Measurements from ENCODE around the gene SIMC1.
"Not testable (repeated sequence)": the region's sequence is repeated elsewhere in the genome, so short reads cannot be mapped to it uniquely, and the experiment has no call there.

DNA sequence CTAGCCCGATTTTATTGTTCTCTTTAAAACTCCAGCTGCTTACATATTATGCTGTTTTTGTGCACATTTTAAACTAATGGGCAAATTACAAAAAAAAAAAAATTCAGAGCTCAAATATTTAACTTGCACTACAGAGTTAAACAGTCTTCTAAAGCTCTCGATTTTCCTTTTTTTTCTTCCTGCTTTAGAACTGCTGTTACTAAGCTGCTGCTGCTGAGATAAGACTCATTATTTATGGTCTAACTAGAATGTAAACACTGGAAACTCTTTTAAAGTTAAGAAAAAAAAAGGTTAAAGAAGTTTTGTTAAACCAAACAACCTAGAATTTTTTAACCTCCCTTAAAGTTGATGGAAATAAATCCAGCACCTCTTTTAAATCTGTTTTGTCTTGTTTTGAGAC is 20.5 kb upstream of the SIMC1 start:
- TF ChIP-seq, protein P1, sequence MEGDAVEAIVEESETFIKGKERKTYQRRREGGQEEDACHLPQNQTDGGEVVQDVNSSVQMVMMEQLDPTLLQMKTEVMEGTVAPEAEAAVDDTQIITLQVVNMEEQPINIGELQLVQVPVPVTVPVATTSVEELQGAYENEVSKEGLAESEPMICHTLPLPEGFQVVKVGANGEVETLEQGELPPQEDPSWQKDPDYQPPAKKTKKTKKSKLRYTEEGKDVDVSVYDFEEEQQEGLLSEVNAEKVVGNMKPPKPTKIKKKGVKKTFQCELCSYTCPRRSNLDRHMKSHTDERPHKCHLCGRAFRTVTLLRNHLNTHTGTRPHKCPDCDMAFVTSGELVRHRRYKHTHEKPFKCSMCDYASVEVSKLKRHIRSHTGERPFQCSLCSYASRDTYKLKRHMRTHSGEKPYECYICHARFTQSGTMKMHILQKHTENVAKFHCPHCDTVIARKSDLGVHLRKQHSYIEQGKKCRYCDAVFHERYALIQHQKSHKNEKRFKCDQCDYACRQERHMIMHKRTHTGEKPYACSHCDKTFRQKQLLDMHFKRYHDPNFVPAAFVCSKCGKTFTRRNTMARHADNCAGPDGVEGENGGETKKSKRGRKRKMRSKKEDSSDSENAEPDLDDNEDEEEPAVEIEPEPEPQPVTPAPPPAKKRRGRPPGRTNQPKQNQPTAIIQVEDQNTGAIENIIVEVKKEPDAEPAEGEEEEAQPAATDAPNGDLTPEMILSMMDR (IDR thresholded peaks at IDR 0.05; ENCODE audit: insufficient read depth, low read length, poor library complexity, severe bottlenecking) = not testable (repeated sequence)
- TF ChIP-seq EZH2phosphoT487 (conservative IDR thresholded peaks at IDR 0.05; ENCODE audit: low read length) = not testable (repeated sequence)
